GM19043 (cell line): ENCODE results near the gene CHPF.

Source experiments
- ATAC-seq: cut with Tn5 transposase; IDR thresholded peaks from one replicate; pipeline ENCODE4 v1.9.1; 2021; ENCODE audit warnings: low read depth; ENCODE audit not compliant: unreplicated experiment

CHPF gene

GRCh38 chr2:219567791-219568361 is 24.3 kb upstream of the CHPF start:
- ATAC-seq, result no peak

- ATAC-seq, result no peak
Observed at GRCh38 chr2:219567131-219567530, 23.5 kb upstream of the CHPF start.

GRCh38 chr2:219566640-219567039 is 23.0 kb upstream of the CHPF start:
- ATAC-seq, result no peak

- ATAC-seq, result no peak
Observed at GRCh38 chr2:219565130-219566080, 21.8 kb upstream of the CHPF start.

GRCh38 chr2:219563271-219563928 is 19.8 kb upstream of the CHPF start:
- ATAC-seq, result no peak

- no peak for ATAC-seq
Observed at GRCh38 chr2:219562049-219563020, 18.7 kb upstream of the CHPF start.

- ATAC-seq, result no peak
Observed at GRCh38 chr2:219561179-219562048, 17.8 kb upstream of the CHPF start.

GRCh38 chr2:219560893-219561178 is 17.2 kb upstream of the CHPF start:
- no peak for ATAC-seq

GRCh38 chr2:219560037-219560892 is 16.7 kb upstream of the CHPF start:
- peak; percentile 48 for ATAC-seq

GRCh38 chr2:219559156-219559915 is 15.7 kb upstream of the CHPF start:
- ATAC-seq, result no peak

- ATAC-seq, result no peak
Observed at GRCh38 chr2:219557791-219558785, 14.5 kb upstream of the CHPF start.

GRCh38 chr2:219557320-219557719 is 13.7 kb upstream of the CHPF start:
- ATAC-seq, result no peak

- no peak for ATAC-seq
Observed at GRCh38 chr2:219556413-219556812, 12.8 kb upstream of the CHPF start.

GRCh38 chr2:219555956-219556355 is 12.3 kb upstream of the CHPF start:
- no peak for ATAC-seq

GRCh38 chr2:219554350-219554749 is 10.7 kb upstream of the CHPF start:
- ATAC-seq, result no peak

- ATAC-seq, result no peak
Observed at GRCh38 chr2:219553463-219553963, 9.9 kb upstream of the CHPF start.

GRCh38 chr2:219553168-219553417 is 9.5 kb upstream of the CHPF start:
- no peak for ATAC-seq
